ENCODE results near the gene POR.
"Not testable (repeated sequence)": the region's sequence is repeated elsewhere in the genome, so short reads cannot be mapped to it uniquely, and the experiment has no call there.

Gene POR

DNA sequence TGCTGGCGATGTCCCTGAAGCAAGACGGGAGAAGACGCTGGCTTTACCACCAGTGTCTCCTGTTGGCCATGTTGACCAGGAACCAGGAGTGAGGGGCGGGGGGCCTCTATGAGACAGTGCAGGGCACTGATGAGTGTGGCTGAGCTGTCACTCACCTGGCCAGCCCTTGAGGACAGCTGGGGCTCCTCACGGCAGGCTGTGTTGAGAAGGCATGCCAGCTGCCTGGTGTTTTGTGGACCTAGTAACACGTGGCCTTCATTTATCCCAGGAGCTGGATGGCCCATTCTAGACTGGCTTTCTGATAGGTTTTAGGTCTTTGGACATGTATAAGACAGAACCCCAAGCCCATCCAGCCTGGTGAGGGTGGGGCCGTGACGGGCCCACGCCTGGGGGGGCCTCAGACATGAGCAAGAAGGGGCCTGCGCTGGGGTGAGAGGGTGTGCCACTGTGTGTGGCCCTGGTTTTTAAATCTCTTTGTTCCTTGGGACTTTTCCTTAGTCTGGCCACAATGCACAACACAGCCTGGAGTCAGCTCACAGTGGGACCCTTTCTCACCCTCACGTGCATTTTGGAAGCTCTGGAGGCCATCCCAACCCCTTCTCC is 25.6 kb upstream of the POR start:
- TF ChIP-seq POLR2A (IDR thresholded peaks at IDR 0.05; ENCODE audit: extremely low read depth, insufficient read length), result no peak
- TF ChIP-seq, protein P1, sequence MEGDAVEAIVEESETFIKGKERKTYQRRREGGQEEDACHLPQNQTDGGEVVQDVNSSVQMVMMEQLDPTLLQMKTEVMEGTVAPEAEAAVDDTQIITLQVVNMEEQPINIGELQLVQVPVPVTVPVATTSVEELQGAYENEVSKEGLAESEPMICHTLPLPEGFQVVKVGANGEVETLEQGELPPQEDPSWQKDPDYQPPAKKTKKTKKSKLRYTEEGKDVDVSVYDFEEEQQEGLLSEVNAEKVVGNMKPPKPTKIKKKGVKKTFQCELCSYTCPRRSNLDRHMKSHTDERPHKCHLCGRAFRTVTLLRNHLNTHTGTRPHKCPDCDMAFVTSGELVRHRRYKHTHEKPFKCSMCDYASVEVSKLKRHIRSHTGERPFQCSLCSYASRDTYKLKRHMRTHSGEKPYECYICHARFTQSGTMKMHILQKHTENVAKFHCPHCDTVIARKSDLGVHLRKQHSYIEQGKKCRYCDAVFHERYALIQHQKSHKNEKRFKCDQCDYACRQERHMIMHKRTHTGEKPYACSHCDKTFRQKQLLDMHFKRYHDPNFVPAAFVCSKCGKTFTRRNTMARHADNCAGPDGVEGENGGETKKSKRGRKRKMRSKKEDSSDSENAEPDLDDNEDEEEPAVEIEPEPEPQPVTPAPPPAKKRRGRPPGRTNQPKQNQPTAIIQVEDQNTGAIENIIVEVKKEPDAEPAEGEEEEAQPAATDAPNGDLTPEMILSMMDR (IDR thresholded peaks at IDR 0.05; ENCODE audit: low read depth, low read length), result no peak
- TF ChIP-seq MYC (IDR thresholded peaks at IDR 0.05; ENCODE audit: low read depth, low read length), result no peak
- TF ChIP-seq, protein P2, sequence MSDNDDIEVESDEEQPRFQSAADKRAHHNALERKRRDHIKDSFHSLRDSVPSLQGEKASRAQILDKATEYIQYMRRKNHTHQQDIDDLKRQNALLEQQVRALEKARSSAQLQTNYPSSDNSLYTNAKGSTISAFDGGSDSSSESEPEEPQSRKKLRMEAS (IDR thresholded peaks at IDR 0.05; ENCODE audit: low read depth, low read length), result no peak
- H3K4me3 ChIP-seq (ENCODE audit: low read depth, low read length), result no peak overlapping the region
- no peak for DNase-seq (ENCODE audit: low read depth)

DNA sequence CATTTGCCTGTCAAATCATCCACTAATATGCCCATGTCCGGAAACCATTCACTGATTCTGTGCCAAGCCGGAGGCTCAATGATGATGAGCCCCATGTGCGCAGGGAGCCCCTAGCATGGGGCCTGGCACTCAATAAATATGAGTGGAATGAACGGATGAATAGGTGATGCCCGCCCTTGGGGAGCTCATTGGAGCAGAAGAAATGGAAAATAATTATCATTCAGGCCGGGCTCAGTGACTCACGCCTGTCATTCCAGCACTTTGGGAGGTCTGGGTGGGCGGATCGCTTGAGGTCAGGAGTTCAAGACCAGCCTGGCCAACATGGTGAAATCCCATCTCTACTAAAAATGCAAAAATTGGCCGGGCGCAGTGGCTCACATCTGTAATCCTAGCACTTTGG is 25.1 kb upstream of the POR start:
- DNase-seq (ENCODE audit: low read depth), result no peak
- no peak overlapping the region for H3K4me3 ChIP-seq (ENCODE audit: low read depth, low read length)
- TF ChIP-seq MYC (IDR thresholded peaks at IDR 0.05; ENCODE audit: low read depth, low read length), result no peak
- TF ChIP-seq, protein P2 (IDR thresholded peaks at IDR 0.05; ENCODE audit: low read depth, low read length), result no peak
- TF ChIP-seq, protein P1 (IDR thresholded peaks at IDR 0.05; ENCODE audit: low read depth, low read length), result no peak
- no peak for TF ChIP-seq POLR2A (IDR thresholded peaks at IDR 0.05; ENCODE audit: extremely low read depth, insufficient read length)

DNA sequence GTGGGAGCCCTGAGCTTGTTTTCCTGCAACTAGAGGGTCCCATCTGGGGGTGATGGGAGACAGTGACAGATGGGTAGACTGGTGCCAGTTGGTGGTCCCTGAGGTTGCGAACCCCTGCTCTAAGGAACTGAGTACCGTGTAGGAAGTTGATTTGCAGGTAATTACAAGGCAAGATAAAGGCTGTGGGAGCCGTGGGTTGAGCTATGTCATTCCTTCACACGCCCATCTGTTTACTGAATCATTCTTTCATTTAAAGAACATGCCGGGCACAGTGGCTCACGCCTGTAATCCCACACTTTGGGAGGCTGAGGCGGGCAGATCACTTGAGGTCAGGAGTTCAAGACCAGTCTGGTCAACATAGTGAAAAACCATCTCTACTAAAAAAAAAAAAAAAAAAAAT is 23.7 kb upstream of the POR start:
- H3K4me3 ChIP-seq (ENCODE audit: low read depth, low read length); DNase-seq (ENCODE audit: low read depth): not testable (repeated sequence)

DNA sequence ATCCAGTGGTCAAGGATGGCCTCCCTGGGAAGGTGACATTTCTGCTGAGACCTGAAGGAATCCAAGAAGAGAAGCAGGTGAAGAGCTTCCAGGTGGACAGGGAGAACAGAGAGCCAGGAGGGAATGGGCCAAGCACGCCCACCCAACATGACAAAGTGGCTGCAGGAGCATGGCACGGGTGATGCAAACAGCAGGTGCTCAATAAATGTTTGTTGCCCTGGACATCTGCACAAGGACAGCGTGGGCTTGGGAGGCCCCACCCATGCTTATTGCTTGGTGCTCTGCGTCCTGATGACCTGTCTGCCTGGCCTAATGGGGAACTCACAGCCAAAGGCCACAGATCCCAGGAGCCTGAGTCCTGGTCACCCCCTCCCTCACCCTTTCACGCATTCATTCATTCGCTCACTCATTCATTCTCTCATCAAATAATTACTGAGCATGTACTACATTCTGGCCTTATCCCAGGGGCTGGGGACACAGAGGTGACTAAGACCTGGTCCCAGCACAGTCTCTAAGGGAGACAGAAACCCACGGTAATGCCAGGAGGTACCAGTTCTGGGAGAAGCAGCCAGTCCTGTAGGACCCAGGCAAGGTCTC is 23.0 kb upstream of the POR start:
- DNase-seq (ENCODE audit: low read depth), result no peak
- no peak overlapping the region for H3K4me3 ChIP-seq (ENCODE audit: low read depth, low read length)
- TF ChIP-seq, protein P1 (IDR thresholded peaks at IDR 0.05; ENCODE audit: low read depth, low read length), result no peak
- TF ChIP-seq, protein P2 (IDR thresholded peaks at IDR 0.05; ENCODE audit: low read depth, low read length), result no peak
- TF ChIP-seq MYC (IDR thresholded peaks at IDR 0.05; ENCODE audit: low read depth, low read length), result no peak
- TF ChIP-seq POLR2A (IDR thresholded peaks at IDR 0.05; ENCODE audit: extremely low read depth, insufficient read length), result no peak

DNA sequence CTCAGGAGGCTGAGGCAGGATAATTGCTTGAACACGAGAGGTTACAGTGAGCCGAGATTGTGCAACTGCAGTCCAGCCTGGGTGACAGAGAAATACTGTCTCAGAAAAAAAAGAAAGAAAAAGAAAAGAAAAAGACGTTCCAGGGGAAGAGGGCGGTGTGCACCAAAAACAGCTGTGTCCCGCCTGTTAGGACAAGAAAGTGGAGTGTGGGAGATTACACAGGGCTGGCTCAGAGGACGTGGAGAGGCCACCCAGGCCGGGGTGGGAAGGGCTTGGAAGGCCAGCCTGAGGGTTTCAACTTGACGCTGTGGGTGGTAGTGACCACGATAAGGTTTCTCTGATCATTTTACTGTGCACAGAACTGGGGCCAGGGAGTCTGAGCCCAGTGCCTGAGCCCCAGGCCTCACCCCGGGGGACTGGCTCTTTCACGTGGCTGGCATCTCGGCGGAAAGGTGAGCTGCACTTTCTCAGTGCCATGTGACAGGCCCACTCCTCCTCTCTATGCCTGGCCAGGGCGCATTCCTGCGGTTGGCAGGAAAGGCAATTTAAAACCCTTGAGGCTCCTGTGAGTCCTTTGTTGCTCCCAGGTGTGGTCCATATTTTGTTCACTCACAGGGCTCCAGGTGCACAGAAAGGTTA is 22.2 kb upstream of the POR start:
- DNase-seq (ENCODE audit: low read depth), result no peak
- TF ChIP-seq MYC (IDR thresholded peaks at IDR 0.05; ENCODE audit: low read depth, low read length), result no peak
- TF ChIP-seq, protein P1 (IDR thresholded peaks at IDR 0.05; ENCODE audit: low read depth, low read length), result no peak
- TF ChIP-seq, protein P2 (IDR thresholded peaks at IDR 0.05; ENCODE audit: low read depth, low read length), result no peak
- TF ChIP-seq POLR2A (IDR thresholded peaks at IDR 0.05; ENCODE audit: extremely low read depth, insufficient read length), result no peak

DNA sequence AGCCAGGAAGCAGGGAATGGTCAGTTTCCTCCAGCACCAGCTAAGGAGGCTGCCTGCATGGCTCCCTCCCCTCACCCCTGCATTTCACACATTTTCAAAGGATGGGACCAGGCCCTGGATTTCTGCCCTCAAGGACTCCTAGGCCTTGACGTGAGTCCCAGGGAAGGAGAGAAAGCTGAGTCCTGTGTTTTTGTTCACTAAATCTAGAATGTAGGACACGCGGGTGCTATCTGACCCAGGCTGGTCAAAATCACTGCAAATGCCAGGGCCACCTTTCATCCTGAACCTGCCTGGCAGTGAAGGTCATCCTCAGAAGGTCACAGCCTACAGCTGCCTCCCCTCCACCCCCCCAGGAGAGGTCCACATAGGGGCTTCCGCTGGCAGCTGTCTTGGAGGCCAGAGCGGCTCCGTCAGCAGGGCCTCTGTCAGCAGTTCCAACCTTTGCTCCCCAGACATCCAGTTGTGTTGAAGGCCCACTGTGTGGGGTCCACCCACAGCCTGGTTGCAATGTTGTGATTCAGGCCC is 18.1 kb upstream of the POR start:
- TF ChIP-seq, protein P2 (IDR thresholded peaks at IDR 0.05; ENCODE audit: low read depth, low read length), result no peak
- TF ChIP-seq MYC (IDR thresholded peaks at IDR 0.05; ENCODE audit: low read depth, low read length) (no peak), POLR2A (IDR thresholded peaks at IDR 0.05; ENCODE audit: extremely low read depth, insufficient read length) (no peak)
- TF ChIP-seq, protein P1 (IDR thresholded peaks at IDR 0.05; ENCODE audit: low read depth, low read length), result no peak
- H3K4me3 ChIP-seq (ENCODE audit: low read depth, low read length), result no peak overlapping the region
- DNase-seq (ENCODE audit: low read depth), result no peak

More for the DNA sequence above, 22.2 kb upstream of the POR start:
- H3K4me3 ChIP-seq (ENCODE audit: low read depth, low read length), result no peak overlapping the region
